SK-N-SH treated with all-trans-retinoic acid at 6 μM for 48 hours (cell line): ENCODE data around the gene KRTAP4-7.

Experiments
- ATAC-seq: fragments of 200-7000 bp; cut with Tn5 transposase; 3 replicates; pipeline ENCODE4 v1.9.1; 2020; ENCODE audit warnings: mild to moderate bottlenecking, moderate library complexity
- ARNTL ChIP-seq: fragments of 450-650 bp; formaldehyde crosslinking; IDR thresholded peaks from 2 replicates; pipeline ENCODE4 v1.5.0; 2020; ENCODE audit warnings: low read depth, mild to moderate bottlenecking, moderate library complexity, borderline replicate concordance
- CREB5 ChIP-seq: fragments of 250-450 bp; sonication (Bioruptor Pico); IDR thresholded peaks from 2 replicates; pipeline ENCODE4 v1.5.1; 2020; ENCODE audit warnings: low read depth, mild to moderate bottlenecking, moderate library complexity
- CSDC2 ChIP-seq: fragments of 250-450 bp; sonication (Bioruptor Pico); IDR thresholded peaks from 2 replicates; pipeline ENCODE4 v1.5.0; 2020; ENCODE audit warnings: mild to moderate bottlenecking, moderate library complexity
- CSRNP3 ChIP-seq: fragments of 250-450 bp; sonication (Bioruptor Pico); IDR thresholded peaks from 2 replicates; pipeline ENCODE4 v1.5.1; 2021; ENCODE audit warnings: mild to moderate bottlenecking, moderate library complexity
- ESRRG ChIP-seq: fragments of 250-450 bp; sonication (Bioruptor Pico); IDR thresholded peaks from 2 replicates; pipeline ENCODE4 v1.6.1; 2021; ENCODE audit warnings: mild to moderate bottlenecking
- ISL1 ChIP-seq: fragments of 250-450 bp; sonication (Bioruptor Pico); IDR thresholded peaks from 2 replicates; pipeline ENCODE4 v2.1.2; 2022; ENCODE audit warnings: mild to moderate bottlenecking, moderate library complexity
- OSR1 ChIP-seq: fragments of 250-450 bp; sonication (Bioruptor Pico); IDR thresholded peaks from 2 replicates; pipeline ENCODE4 v1.8.0; 2022; ENCODE audit warnings: moderate library complexity, mild to moderate bottlenecking, inconsistent platforms
- PATZ1 ChIP-seq: fragments of 250-450 bp; sonication (Bioruptor Pico); IDR thresholded peaks from 2 replicates; pipeline ENCODE4 v1.8.0; 2020; ENCODE audit warnings: mild to moderate bottlenecking, moderate library complexity, borderline replicate concordance
- POU6F1 ChIP-seq: fragments of 250-450 bp; sonication (Bioruptor Pico); IDR thresholded peaks from 2 replicates; pipeline ENCODE4 v1.8.0; 2021; ENCODE audit warnings: low read depth, mild to moderate bottlenecking, moderate library complexity, borderline replicate concordance
- RARB ChIP-seq: fragments of 250-450 bp; sonication (Bioruptor Pico); IDR thresholded peaks from 2 replicates; pipeline ENCODE4 v1.8.0; 2021; ENCODE audit warnings: mild to moderate bottlenecking, moderate library complexity
- SNAI2 ChIP-seq: fragments of 250-450 bp; sonication (Bioruptor Pico); IDR thresholded peaks from 2 replicates; pipeline ENCODE4 v1.5.0; 2020; ENCODE audit warnings: mild to moderate bottlenecking, moderate library complexity
- TCF4 ChIP-seq: fragments of 250-450 bp; sonication (Bioruptor Pico); IDR thresholded peaks from 2 replicates; pipeline ENCODE4 v1.8.0; 2021; ENCODE audit warnings: mild to moderate bottlenecking, moderate library complexity, borderline replicate concordance
- TOX ChIP-seq: fragments of 250-450 bp; sonication (Bioruptor Pico); IDR thresholded peaks from 2 replicates; pipeline ENCODE4 v1.8.0; 2021; ENCODE audit warnings: mild to moderate bottlenecking, moderate library complexity, borderline replicate concordance
- TSHZ2 ChIP-seq: fragments of 250-450 bp; sonication (Bioruptor Pico); IDR thresholded peaks from 2 replicates; pipeline ENCODE4 v1.5.0; 2020; ENCODE audit warnings: mild to moderate bottlenecking, moderate library complexity
- ZFP3 ChIP-seq: fragments of 250-450 bp; sonication (Bioruptor Pico); IDR thresholded peaks from 2 replicates; pipeline ENCODE4 v1.5.0; 2020; ENCODE audit warnings: mild to moderate bottlenecking, moderate library complexity
- ZFP30 ChIP-seq: fragments of 450-650 bp; formaldehyde crosslinking; IDR thresholded peaks from 2 replicates; pipeline ENCODE4 v1.5.0; 2022; ENCODE audit warnings: mild to moderate bottlenecking, moderate library complexity
- ZNF565 ChIP-seq: fragments of 450-650 bp; formaldehyde crosslinking; conservative IDR thresholded peaks from 2 replicates; pipeline ENCODE4 v1.5.0; 2020; ENCODE audit warnings: low read depth, mild to moderate bottlenecking, moderate library complexity
- ZNF70 ChIP-seq: fragments of 450-650 bp; formaldehyde crosslinking; IDR thresholded peaks from 2 replicates; pipeline ENCODE4 v1.5.0; 2020; ENCODE audit warnings: mild to moderate bottlenecking, moderate library complexity
- ZNF8 ChIP-seq: fragments of 450-650 bp; formaldehyde crosslinking; IDR thresholded peaks from 2 replicates; pipeline ENCODE4 v1.5.0; 2020; ENCODE audit warnings: mild to moderate bottlenecking, moderate library complexity

Gene KRTAP4-7

GRCh38 chr17:41125064-41125463, 41.1 kb downstream of the KRTAP4-7 start:
- no peak for ATAC-seq
- no peak for TF ChIP-seq TOX (CRISPR knock-in tag)
- TF ChIP-seq RARB: no peak
- no peak for TF ChIP-seq ZFP30 (CRISPR knock-in tag)
- TF ChIP-seq ZNF70: no peak
- no peak for TF ChIP-seq ZNF8 (CRISPR knock-in tag)
- TF ChIP-seq TCF4 (CRISPR knock-in tag): no peak
- TF ChIP-seq ZNF565 (CRISPR knock-in tag): no peak
- TF ChIP-seq SNAI2 (CRISPR knock-in tag): no peak
- TF ChIP-seq ARNTL (CRISPR knock-in tag): no peak
- TF ChIP-seq CSDC2 (CRISPR knock-in tag): no peak
- TF ChIP-seq POU6F1: no peak
- TF ChIP-seq, all 23 proteins: peak for 0

- ATAC-seq: no peak
- TF ChIP-seq OSR1 (CRISPR knock-in tag): no peak
- TF ChIP-seq ZFP3 (CRISPR knock-in tag): no peak
- no peak for TF ChIP-seq ESRRG (CRISPR knock-in tag)
Observed at GRCh38 chr17:41126412-41126811, 42.5 kb downstream of the KRTAP4-7 start.

GRCh38 chr17:41127371-41127770, 43.4 kb downstream of the KRTAP4-7 start:
- no peak for ATAC-seq
- no peak for TF ChIP-seq CSDC2 (CRISPR knock-in tag)
- no peak for TF ChIP-seq SNAI2 (CRISPR knock-in tag)
- no peak for TF ChIP-seq CREB5 (CRISPR knock-in tag)
- no peak for TF ChIP-seq PATZ1 (CRISPR knock-in tag)
- TF ChIP-seq POU6F1: no peak
- TF ChIP-seq TOX (CRISPR knock-in tag): no peak
- no peak for TF ChIP-seq CSRNP3 (CRISPR knock-in tag)
- TF ChIP-seq TSHZ2 (CRISPR knock-in tag): no peak
- TF ChIP-seq ZNF70: no peak
- TF ChIP-seq ISL1 (CRISPR knock-in tag): no peak
- TF ChIP-seq ZNF8 (CRISPR knock-in tag): no peak
